ENCODE results near the gene SETDB2.
A peak's percentile ranks its signal among the peaks of the same experiment; 100 is the strongest.

SETDB2 gene

DNA sequence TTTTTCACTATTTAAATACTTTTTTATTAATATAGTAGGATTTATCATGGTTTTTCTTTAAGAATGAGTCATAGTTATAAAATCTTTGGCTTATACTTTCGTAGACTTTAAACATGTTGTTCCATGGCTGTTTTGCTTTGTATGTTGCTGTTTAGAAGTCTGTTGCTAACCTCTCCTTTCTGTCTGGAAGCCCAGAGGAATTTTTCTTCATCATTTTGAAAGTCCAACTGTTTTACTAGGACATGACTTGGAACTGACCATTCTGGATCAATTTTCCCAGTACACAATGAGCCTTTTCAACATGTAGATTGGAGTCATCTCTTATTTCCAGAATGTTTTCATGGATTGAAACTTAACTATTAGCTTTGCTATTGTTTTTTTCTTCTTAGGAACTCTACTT is 8.1 kb upstream of the SETDB2 start:
- DNase-seq, result no peak

DNA sequence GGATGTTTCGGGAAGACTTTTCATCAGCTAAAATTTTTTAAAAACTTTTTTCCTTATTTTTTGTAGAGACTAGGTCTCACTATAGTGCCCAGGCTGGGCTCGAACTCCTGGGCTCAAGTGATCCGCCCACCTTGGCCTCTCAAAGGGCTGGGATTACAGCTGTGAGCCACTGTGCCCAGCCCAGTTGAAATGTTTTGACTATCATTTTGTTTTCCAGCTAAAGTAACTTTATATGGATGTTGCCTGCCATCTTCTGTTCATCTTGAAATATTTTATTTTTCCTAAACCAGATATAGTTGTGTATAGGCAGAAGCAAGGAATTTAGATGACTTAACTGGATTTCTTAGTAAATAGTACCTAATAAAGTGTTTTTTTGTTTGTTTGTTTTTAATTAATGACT is 7.2 kb upstream of the SETDB2 start:
- DNase-seq, result no peak

DNA sequence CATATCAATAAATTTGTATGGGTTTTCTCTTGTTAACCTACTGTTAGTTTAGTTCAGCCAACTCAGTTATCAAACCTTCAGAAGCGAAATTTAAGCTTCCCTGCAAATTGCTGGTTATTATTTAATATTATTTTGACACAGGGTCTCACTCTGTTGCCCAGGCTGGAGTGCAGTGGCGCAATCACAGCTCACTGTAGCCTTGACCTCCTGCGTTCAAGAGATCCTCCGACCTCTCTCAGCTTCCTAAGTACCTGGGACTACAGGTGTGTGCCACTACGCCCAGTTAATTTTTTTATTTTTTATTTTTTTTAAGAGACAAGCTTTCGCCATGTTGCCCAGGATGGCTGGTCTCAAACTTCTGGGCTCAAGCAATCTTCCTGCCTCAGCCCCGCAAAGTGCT is 6.4 kb upstream of the SETDB2 start:
- no peak for DNase-seq

DNA sequence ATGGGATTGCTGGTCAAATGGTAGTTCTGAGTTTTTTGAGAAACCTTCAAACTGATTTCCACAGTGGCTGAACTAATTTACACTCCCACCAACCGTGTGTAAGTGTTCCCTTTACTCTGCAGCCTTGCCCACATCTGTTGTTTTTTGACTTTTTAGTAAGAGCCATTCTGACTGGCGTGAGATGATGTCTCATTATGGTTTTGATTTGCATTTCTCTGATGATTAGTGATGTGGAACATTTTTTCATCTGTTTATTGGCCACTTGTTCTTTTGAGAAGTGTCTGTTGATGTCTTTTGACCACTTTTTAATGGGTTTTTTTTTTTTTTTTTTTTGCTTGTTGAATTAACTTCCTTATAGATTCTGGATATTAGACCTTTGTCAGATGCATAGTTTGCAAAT is 4.5 kb upstream of the SETDB2 start:
- DNase-seq, result no peak

DNA sequence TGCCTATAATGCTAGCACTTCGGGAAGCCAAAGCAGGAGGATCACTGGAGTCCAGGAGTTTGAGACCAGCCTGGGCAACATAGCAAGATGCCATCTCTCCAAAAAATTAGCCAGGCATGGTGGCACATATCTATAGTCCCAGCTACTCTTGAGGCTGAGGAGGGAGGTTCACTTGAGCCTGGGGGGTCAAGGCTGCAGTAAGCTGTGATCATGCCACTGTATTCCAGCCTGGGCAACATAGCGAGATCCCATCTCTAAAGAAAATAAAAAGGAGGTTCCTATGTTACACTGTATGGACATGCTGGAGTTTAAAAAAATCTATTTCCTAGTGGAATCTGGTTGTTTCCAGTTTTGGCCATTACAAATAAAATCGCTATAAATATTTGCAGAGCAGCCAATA is 2.8 kb upstream of the SETDB2 start:
- DNase-seq, result no peak

DNA sequence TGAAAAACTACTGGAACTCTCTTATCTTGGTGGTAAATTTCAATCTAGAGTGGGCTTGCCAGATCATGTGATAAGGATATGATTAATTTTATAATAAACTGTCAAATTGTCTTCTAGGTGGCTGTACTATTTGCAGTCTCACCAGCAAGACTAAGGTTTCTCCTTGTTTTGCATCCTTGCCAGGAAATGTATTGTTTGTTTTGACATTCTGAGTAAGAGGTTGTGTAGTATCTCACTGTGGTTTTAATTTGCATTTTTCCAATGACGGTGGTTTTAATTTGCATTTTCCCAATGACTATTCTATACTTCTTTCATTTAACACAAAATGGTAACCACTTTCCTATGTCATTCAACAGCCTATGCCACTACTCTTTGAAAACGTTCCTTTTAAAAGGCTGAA is 2.2 kb upstream of the SETDB2 start:
- no peak for DNase-seq

DNA sequence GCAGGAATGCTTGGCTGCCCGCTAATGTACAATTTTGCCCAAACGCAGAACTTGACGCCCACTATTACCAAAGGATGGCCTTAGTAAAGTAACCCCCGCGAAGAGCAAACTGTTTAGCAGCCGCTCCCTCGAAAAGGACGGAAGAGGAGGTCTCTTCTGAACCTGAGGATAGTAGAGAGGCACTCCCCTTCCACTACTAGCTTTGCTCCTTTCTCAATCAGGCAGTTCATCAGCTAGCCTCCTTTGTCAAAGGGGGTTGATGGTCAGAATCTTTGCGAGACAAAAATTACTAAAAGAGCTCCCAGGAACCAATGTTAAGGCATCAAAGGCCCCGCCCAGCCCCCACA is 744 bp upstream of the SETDB2 start:
- DNase-seq, result no peak

DNA sequence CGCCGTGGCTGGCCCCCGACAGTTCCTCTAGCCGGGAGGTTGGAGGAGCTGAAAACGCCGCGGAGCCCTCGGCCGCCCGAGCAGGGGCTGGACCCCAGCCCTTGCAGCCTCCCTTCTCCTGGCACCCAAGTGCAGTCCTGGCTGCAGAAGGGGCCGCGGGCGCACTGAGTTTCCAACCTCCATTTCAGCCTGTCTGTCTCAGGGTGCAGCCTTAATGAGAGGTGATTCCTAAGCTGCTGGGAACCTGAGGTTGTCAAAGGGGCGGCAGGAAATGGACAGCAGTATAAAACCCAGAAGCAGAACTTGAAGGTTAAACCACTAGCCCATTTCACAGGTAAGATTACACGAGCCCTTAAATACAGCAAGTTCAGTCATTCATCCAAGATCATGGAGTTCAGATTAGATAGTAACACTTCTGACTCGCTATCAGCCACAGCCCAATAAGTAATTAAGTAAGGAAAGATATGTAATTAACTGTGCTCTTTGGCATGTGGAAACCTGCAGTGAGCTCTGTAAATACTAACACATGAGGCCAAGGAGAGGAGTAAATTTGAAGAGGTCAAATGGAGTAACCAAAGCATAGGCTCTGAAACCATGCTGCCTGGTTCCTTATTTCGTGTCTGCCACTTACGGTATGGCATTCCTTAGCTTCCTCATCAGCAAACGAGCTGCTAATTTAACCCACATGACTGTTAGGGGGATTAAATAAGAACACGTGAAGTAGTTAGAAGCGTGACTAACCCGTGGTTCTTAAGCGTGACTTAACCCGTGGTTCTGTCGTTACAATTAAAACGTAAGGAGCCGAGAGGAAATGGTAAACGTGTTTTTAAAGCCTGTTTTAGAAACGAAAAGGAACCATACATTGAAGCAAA is 686 bp downstream of the SETDB2 start:
- peak; percentile 28 for DNase-seq

DNA sequence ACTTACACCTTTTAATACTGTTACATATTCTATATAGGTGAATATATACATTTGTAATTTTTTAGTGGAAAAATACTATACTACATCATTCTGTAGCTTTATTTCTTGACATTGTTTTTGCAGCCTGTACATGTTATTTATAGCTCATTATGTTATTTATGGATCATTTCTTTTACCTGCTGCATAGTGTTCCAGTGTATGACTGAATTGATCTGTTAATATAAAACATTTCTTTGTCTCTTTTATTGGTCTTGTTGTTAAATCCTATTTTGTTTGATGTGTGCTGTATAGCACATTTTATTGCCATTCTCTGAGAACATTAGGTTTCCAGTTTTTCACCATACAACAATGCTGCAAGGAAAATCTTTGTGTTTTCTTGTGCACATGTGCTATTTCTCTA is 2.4 kb downstream of the SETDB2 start:
- no peak for DNase-seq

DNA sequence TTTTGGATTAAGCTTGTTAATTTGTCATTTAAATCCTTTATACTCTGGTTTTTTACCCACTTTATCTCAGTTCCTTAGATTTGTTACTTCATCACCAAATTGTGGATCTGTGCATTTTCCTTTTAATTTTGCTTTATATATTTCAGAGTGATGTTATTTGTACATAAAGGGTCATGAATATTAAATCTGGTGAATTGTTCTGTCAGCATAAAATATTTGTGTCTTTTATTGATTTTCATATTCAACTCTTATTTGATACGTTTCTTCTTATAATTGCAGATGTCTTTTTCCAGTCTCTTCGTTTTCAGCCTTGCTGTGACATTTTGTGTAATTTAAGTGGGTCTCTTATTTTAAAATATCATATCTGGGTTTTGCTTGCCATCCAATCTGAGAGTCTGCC is 4.7 kb downstream of the SETDB2 start:
- DNase-seq, result no peak

DNA sequence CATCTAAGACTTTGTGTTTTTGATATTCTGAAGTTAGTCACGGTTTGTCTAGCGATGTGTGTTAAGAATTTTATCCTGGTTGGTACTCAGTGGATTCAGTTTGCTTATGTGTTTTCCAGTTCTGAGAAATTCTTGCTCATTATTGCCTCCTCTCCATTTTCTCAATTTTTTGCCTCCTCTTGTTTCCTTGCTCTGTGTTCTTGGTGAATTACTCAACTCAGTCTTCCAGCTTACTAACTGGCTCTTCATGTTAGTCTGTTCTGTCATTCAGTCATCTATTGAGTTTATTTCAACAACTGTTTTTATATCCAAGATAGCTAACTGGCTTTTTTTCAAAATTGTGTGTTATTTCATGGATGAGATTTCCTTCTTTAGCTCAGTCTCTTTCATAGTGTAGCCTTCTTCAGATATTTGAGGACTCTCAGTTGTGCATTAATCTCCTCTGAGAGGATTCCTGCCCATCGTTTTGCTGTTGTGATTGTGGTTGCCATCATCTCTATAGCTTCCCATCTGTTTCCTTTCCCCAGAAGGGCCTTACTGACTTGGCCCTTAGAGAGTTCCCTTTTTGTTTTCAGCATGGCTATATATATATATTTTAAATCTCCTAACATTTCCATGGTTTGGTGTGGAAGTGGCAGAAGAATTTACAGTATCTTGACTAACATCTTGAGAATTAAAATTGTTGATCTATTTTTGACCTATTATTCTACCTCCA is 6.2 kb downstream of the SETDB2 start:
- no peak for DNase-seq

DNA sequence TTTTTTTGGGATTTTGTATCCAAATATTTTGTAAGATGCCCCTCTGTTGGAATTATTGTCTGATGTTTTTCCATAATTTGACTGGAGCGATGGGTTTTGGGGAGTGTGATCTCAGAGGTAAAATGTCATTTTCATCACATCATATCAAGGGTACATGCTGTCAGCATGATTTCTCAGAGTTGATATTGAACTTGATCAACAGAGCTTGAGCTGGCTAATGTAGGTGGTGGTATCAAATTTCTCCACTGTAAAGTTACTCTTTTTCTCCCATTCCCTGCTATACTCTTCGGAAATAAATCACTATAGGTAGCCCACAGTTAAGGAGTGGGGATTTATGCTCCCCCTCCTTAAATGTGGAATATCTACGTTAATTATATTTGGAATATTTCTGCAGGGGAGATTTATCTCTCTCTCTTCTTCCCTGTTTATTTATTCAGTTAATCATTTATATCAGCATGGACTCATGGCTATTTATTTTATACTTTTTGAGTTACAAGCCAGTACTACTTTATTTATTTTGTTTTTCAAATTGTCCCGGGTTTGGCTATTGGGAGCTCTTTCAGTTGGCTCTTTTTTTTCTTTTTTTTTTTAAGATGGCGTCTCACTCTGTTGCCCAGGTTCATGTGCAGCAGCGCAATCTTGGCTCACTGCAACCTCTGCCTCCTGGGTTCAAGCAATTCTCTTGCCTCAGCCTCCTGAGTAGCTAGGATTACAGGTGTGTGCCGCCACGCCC is 8.8 kb downstream of the SETDB2 start:
- no peak for DNase-seq

DNA sequence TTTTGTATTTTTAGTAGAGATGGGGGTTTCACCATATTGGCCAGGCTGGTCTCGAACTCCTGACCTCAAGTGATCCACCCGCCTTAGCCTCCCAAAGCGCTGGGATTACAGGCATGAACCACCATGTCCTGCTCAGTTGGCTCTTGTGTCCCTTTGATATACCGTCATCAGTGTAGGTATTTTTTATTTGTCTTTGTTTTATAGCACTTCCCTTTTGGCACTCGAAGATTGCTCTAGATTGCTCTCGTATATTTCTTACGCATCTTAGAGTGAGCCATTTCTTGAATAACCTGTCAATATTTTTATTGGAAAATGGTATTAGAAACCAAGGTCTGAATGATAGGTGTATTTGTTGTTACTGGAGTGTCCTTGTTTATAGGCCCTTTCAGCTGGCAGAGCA is 9.4 kb downstream of the SETDB2 start:
- DNase-seq, result no peak

DNA sequence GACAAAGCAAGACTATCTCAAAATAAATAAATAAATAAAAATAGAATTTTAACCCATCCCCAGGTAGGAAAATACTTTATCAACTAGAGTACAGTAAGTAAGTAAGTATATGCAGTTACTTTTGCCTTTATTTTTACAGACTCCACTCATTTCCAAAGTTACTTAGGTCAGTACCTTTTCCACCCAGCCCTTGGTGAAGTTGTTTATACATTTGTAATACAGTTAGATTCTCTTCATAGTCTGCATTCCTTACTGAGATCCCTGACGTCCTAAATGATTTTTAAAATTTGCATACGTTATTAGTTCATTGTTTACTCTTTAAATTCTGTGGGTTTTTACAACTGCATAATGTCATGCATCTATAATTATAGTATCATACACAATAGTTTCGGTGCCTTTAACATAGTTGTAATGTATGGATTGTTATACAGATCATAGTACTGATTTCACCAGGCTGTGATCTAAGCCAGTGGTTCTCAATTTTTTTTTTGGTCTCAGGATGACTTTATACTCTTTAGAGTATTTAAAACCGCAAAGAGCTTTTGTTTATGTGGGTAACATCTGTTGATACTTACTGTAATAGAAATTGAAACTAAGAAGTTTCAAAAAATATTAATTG is 10.4 kb downstream of the SETDB2 start:
- DNase-seq, result no peak

DNA sequence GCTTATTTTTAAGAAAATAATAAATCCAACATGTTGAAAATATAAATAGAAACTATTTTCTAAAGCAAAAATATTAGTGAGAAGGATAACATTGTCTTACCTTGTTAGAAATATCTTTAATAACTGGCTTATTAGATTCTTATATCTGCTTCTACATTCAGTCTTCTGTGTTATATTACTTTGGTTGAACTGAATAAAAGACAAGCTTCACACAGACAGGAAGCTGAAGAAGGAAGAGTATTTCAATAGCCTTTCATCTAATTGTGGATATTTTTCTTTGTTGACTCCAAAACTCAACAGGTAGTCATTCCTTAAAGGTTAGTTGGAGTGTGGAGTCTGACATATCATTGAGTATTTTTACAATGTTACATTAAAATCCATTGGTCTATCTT is 10.9 kb downstream of the SETDB2 start:
- DNase-seq, result no peak

DNA sequence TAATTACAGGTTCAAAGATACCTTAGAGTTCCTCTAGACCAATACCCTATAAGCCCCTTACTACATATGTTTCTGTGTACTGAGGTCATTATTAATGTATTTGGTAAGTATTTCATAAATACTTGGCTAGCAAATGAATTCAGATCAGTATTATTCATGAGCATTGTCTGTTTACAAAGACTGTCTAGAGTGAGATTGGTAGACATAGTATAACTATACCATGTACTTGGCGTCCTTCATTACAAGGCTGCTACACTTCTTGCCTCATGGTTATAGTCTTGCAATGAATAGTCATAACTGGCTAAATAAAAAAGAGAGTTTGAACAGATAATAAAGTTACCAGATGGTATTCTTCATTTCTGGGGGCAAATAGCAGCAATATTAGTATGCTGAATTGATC is 12.1 kb downstream of the SETDB2 start:
- DNase-seq, result no peak

DNA sequence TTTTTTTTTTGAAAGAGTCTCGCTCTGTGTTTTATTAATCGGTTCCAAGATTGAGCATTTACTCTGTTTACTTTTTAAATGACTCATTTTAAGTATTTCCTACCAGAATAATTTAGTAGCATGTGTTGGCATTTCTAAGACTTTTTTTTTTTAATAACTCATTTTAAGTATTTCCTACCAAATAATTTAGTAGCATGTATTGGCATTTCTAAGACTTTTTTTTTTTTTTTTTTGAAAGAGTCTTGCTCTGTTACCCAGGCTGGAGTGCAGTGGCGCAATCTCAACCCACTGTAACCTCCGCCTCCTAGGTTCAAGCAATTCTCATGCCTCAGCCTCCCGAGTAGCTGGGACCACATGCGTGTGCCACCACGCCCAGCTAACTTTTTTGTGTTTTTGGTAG is 13.1 kb downstream of the SETDB2 start:
- DNase-seq, result no peak

DNA sequence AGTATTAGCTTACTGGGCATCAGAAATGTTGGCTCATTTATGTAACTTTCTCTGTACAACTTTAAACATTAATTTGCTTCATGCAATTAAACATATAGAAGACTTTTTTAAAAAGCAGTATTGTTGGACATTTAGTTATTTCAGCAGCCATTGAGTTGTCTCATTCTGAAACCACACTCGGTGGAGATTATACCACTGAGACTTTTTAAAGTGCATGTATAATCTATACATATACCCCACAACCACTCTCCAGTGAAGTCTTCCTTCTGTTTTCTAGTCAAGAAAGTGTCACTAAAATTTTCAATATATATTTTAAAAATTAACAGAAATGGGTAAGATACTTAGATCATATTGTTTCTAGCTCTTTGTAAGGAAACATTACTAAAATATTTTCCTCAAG is 15.5 kb downstream of the SETDB2 start:
- no peak for DNase-seq

DNA sequence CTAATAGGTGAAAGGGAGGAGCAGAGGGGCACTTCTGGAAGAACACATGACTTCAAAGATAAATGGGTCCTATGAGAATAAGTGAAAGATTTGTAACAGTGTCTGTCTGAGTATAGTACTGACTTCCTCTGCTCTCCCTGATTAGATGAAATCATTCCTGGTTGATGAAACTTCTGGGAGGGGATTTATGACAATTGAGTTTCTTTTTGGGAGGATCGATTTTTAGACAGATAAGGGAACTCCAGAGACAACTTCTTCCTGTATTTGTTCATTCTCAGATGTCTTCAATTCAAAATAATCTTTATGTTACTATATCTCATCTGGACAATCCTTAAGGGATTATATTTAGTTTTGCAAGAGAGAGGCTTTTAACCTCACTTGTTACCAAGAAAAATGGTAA is 20.0 kb downstream of the SETDB2 start:
- DNase-seq, result no peak

DNA sequence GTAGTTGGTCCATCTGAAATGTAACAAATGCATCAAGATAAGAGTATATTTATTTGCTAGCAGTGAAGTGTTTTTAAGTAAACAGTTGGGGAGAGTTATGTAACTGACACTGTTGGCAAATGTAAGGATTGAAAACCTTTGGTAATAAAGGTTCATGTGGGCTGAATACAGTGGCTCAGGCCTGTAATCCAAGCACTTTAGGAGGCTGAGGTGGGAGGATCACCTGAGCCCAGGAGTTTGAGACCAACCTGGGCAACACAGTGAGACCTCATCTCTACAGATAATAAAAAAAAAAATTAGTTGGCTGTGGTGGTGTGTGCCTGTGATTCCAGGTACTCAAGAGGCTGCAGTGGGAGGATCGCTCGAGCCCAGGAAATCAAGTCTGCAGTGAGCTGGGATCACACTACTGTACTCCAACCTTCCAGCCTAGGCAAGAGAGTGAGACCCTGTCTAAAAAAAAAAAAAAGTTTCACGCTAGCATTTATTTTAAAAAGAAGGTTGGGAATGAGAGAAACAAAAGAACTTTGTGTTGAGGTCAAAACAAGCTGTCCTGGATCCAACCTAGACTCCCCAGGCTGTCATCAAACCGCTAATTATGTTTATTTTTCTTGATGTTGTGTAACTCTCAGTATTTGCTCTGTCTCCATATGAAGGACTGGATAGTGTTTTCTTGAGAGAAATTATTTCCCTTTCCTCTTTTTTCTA is 20.7 kb downstream of the SETDB2 start:
- no peak for DNase-seq

DNA sequence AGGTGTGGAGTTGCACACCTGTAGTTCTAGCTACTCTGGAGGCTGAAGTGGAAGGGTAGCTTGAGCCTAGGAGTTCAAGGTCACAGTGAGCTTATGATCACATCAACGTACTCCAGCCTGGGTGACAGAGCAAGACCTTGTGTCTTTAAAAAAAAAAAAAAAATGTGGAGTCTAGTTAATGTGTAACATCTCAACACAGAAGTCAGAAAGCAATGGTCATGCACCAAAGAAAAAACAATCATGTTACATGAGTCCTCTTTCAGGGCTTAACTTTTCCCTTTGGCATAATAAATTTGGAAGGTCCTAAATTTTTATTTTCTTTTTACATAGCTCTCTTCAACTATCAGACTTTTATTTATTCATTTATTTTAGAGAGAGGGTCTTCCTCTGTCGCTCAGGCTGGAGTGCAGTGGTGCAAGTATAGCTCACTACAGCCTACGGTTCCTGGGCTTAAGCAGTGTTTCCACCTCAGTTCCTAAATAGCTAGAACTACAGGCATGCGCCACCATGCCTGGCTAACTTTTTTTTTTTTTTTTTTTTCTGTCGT is 22.3 kb downstream of the SETDB2 start:
- DNase-seq, result no peak

DNA sequence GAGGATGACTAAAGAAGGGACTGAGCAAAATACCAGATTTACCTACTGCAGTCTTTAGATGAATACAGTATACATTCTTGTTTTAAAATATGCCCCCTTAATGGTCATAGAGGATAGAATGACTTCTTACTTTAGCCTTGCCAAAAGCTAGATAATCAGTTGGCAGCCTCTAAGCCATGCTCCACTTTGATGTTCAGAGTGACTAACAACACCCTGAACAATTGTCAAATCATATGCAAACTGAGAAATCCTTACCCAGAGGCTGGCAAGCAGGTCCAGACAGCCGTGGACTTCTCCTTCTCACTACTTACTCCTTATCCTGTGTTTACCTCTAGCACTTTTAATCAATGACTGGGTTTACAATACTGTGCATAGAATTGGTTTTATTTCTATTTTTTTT is 28.1 kb downstream of the SETDB2 start:
- no peak for DNase-seq

DNA sequence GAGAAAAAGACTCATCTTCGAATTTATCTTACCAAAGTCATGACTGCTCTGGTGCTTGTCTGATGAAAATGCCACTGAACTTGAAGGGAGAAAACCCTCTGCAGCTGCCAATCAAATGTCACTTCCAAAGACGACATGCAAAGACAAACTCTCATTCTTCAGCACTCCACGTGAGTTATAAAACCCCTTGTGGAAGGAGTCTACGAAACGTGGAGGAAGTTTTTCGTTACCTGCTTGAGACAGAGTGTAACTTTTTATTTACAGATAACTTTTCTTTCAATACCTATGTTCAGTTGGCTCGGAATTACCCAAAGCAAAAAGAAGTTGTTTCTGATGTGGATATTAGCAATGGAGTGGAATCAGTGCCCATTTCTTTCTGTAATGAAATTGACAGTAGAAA is 32.5 kb downstream of the SETDB2 start:
- DNase-seq, result no peak

Measured in stimulated activated CD8-positive, alpha-beta memory T cell treated with anti-CD3 and anti-CD28 coated beads, Interleukin-4, amount 100 ng/mL, for 48 hours (primary cell).